GM19240 (cell line): Measurements from ENCODE around the gene PHPT1.
"Not testable (repeated sequence)": the region's sequence is repeated elsewhere in the genome, so short reads cannot be mapped to it uniquely, and the experiment has no call there.

Experiments
- DNase-seq: peaks from one replicate; pipeline ENCODE4 v3.0.0; 2011; ENCODE audit warnings: low spot score; ENCODE audit not compliant: insufficient read length

The PHPT1 gene

DNA sequence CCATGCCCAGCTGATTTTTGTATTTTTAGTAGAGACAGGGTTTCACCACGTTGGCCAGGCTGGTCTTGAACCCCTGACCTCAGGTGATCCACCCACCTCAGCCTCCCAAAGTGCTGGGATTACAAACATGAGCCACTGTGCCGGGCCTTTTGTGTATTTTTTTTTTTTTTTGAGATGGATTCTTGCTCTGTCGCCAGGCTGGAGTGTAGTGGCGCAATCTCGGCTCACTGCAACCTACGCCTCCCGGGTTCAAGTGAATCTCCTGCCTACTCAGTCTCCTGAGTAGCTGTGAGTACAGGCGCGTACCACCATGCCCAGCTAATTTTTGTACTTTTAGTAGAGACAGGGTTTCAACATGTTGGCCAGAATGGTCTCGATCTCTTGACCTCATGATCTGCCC, 34.5 kb downstream of the PHPT1 start:
- not testable (repeated sequence) for DNase-seq

DNA sequence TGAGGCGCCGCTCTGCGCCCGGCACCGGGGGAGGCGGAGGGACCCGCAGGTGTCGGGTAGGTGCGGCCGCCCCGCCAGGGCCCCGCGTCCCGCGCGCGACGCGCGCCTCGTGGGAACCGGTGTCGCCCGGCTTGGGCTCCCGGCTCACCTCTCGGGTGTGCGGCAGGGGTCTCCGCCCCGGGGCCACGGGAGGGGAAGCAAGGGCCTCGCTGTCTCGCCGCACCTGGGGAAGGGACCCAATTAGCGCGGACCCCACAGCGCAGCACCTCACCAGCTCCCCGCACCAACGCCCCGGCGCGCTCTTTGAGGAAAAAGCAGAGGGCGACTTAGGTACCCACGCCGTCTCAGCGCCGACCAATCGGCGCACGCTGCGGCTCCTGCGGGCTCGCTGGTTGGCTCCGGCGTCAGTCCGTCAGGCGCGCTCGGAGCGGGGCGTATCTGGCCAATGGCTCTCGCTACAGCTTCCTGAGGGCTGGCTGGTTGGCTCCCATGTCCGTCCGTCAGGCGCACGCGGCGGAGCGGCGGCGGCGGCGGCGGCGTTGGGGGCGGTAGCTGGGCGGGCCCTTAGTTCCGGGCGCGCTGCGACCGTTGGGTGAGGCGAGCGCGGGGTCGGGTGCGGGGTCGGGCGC, 36.9 kb downstream of the PHPT1 start, which contains the start of gene TRAF2:
Gene TRAF2 (plus strand): TSS at position 567 of the 629 bp plus-strand sequence. CDS start 12,225 bp downstream, outside the sequence.
- peak; percentile 100 for DNase-seq

DNA sequence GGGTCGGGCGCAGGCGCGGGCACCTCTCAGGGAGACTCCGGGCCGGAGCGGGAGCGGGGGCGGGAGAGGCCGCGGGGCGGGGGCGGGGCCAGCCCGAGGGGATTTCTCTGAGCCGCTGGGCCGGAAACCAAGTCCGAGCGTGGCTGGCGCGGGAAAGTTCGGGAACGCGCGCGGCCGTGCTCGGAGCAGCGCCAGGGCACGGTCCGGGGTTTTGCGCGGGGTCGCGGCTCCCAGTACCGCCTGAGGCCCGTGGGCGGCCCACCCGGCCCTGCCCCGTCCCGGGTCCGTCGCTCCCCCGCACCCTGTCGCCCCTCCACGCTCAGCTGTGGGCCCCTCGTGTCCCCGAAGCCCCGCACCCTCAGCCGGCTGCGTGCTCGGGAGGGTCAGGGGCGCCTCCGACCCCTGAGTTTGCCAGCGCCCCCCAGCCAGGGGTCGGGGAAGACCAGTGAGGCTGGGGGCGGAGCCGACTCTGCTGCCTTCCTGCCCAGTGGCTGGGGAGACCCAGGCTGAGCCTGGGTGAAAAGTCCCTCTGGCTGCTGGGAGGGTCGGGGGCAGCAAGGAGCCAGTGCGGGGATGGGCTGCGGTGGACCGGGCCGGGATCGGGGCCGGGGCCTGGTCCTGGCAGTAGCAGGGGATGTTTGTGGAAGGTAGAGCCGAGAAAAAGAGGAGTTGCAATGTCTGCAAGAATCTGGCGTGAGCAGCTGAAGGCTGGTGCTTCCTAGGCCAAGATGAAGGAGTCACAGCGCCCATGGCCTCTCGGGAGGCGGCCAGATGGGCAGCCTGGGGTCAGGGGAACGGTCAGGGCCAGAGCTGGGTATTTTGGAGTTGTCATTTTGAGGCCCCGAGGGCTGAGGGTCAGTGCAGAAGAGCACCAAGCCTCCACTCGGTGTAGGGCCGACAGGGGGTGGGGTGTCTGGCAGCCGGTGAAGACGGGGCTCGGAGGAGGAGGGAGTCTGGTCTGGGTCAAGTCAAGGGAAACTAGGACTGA, 37.7 kb downstream of the PHPT1 start:
- DNase-seq = peak; percentile 77

DNA sequence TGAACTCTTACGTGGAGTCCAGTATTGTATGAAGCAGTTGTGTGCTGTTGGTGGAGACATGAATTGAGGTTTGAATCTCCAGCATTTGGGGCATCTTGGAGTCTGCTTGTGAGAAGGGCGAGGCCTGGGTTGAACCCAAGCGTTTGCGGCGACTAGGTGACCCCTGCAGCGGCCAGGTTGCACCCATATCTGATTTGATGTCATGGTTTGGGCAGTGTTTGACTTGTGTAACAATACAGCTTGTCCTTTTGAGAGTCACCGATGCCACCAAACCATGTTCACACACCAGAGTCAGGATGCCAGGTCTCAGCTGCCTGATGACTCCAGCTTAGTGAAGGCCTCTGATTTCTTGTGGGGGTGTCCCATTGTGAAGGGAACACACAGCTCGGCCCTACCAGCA, 39.2 kb downstream of the PHPT1 start:
- no peak for DNase-seq

DNA sequence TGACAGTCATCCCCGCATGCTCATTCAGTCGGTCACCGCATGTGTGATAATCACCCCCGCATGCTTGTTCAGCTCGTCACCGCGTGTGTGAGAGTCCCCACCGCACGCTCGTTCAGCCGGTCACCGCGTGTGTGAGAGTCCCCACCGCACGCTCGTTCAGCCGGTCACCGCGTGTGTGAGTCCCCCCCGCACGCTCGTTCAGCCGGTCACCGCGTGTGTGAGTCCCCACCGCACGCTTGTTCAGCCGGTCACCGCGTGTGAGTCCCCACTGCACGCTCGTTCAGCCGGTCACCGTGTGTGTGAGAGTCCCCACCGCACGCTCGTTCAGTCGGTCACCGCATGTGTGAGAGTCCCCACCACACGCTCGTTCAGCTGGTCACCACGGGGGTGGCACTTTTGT, 40.6 kb downstream of the PHPT1 start:
- DNase-seq = no peak

DNA sequence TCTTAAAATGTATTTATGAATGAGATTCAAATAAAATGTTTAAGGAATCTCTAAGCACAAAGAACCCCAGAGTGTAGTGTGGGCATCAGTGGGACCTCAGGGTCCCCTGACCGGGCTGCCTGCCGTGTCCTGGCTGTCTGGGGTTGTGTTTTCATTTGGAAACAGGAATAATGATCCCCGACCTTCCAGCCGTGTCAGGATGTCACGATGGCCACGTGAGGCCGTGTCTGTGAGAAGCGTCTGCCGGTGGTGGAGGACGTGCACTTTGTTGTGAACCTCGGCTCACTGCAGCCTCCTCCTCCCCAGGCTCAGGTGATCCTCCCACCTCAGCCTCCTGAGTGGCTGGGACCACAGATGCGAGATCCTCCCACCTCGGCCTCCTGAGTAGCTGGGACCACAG, 41.5 kb downstream of the PHPT1 start:
- no peak for DNase-seq

DNA sequence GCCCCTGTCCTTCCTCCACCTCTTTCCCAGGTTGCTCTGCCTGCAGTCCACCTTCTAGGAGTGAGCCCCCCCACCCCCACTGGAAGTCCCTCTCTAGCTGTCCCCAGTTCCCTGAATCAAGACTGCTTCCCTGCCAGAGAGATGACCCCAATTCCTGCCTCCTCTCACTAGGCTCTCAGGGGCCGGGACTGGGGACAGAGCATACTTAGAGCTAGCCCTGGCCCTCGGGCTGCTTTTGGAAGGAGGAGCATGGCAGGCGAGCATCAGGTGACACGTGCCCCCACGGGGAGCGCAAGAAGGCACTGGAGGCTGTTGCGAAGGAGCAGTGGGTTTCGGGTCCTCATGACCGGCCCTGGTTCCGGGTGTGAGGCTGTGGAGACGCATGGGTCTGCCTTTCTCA, 46.8 kb downstream of the PHPT1 start:
- DNase-seq = no peak

DNA sequence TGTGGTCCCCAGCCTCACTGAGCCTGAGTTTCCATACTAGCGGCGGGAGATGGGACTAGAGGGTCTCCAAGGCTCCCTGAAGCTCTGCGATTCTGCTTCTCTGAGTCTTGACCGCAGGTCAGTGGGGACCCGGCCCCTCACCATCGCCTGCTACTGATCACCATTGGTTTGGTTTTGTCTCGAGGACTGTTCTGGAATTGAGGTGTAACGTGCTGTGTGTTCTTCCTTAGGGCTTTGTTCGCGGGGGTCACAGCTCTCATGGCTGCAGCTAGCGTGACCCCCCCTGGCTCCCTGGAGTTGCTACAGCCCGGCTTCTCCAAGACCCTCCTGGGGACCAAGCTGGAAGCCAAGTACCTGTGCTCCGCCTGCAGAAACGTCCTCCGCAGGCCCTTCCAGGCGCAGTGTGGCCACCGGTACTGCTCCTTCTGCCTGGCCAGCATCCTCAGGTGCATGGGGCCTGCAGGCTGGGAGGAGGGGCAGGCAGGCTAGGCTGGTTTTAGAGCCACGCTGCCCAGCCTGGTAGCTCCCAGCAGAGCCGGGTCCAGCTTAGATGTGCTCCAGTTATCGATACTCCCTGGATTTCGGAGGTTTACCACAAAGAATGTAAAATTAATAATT, 49.4 kb downstream of the PHPT1 start:
- DNase-seq = no peak

DNA sequence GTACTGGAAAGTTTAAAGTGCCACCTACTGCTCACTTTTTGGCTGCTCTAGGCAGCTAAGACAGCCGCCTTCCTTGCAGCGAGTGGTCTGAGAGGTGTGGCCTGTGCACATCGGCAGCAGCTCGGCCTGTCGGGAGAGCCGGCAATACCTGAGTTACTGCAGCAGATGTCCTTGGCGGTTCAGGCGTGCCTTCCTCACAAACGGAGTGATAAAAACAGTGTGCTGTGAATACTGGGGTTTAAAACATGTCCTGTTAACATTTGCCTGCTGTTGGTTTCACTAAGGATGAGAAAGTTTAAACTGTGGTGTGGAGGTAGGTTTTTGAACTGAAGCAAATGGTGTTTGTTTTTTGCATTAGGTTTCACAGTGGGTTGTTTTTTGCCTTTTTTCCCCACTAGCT, 50.0 kb downstream of the PHPT1 start:
- no peak for DNase-seq

DNA sequence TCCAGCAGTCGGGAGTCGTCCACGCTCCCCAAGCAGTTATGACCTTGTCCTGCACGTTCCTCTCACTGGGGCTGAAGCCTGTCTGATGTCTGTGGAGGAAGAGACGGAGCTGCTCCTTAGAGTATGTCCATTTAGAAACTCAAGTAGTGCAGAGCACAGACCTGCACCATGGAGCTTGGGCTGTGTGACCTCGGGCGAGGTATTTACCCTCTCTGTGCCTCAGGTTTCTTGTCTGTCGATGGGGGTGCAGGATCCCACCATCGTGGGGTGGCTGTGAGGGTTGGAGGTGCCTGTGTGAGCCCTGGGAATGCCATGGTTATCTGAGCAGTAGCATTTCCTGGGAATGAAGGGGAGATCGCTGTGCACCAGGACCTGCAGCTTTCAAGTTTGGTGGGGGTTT, 51.3 kb downstream of the PHPT1 start:
- no peak for DNase-seq
